Fibroblast of lung (primary cell): Measurements from ENCODE around the gene SUZ12.

ENCODE experiments used
- CTCF ChIP-seq, 2 donors: IDR thresholded peaks in 1 of 2; conservative IDR thresholded peaks in 1 of 2; 1 replicate in 1 of 2; 2 replicates in 1 of 2; pipeline ENCODE4 v1.5.1; 2011 to 2012; ENCODE audit warnings: low read length in 2 of 2, control low read depth in 1 of 2, inconsistent platforms in 1 of 2, low read depth in 1 of 2, mild to moderate bottlenecking in 1 of 2
- EZH2 ChIP-seq: IDR thresholded peaks from 2 replicates; pipeline ENCODE4 v1.5.1; 2012; ENCODE audit warnings: low read length, control low read depth, mild to moderate bottlenecking; ENCODE audit errors: missing control alignments

- no peak for TF ChIP-seq CTCF (conservative IDR thresholded peaks at IDR 0.05 in 1 of 2, IDR thresholded peaks at IDR 0.05 in 1 of 2; ENCODE audit: low read depth in 1 of 2, low read length in 2 of 2)
- no peak for TF ChIP-seq EZH2
These were observed 72.4 kb downstream of the SUZ12 start for GRCh38 chr17:32009262-32009542.
